AML-193 (cell line): ENCODE measurements around the gene GRAMD4.
"Not testable (repeated sequence)": the region's sequence is repeated elsewhere in the genome, so short reads cannot be mapped to it uniquely, and the experiment has no call there.

ENCODE experiments used
- DNase-seq, 2 experiments: peaks; one replicate each; lab custom pipeline; 2025; lab: John Stamatoyannopoulos, UW

The GRAMD4 gene

DNA sequence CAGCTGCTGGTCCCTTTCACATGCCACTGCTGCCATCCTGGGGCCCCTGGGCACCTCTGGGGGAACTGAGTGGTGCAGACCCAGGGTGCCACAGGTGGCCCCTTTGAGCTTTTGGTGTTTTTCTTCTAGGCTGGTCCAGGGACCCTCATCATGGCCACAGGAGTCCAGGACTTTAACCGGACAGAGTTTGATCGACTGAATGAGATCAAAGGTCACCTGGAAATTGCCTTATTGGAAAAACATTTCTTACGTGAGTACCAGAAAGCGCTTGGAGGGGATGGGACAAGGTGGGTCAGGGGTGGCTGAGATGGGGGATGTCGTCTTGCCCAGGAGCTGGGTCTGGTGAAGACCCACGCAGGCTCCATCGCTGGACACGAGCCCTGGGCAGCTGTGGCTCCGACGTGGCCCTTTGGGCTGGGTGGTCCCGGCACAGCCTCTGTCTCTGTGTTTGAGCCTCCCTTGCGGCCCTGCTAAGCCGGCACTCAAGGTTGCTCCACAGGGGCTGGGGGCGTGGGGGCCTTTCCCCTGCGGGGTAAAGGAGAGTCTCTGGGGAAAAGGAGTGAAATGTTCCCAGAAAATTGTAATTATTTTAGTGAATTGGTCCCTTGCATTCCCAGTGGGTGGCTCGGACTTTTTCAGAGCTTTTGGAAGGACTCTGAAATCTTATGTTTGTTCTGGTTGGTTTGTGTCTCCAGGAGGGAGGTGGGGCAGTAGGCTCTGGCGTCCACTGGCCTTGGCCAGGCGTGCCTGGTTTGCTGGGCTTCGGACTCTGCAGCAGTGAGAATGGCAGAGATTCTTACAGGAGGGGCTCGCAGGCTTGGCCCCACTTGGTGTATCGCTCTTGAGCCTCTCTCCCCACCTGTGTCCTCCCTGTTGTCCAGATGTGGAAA lies 17.8 kb downstream of the GRAMD4 start:
- no peak for DNase-seq

GRCh38 chr22:46638601-46639431 lies 18.6 kb downstream of the GRAMD4 start:
- no peak for DNase-seq

GRCh38 chr22:46639843-46640242 lies 19.7 kb downstream of the GRAMD4 start:
- no peak for DNase-seq

GRCh38 chr22:46640293-46641055 lies 20.3 kb downstream of the GRAMD4 start:
- no peak for DNase-seq

GRCh38 chr22:46641811-46642266 lies 21.7 kb downstream of the GRAMD4 start:
- no peak for DNase-seq

- DNase-seq = not testable (repeated sequence)
Measured at GRCh38 chr22:46642840-46643480, 22.8 kb downstream of the GRAMD4 start.

- no peak for DNase-seq
Measured at GRCh38 chr22:46646531-46647215, 26.5 kb downstream of the GRAMD4 start.

DNA sequence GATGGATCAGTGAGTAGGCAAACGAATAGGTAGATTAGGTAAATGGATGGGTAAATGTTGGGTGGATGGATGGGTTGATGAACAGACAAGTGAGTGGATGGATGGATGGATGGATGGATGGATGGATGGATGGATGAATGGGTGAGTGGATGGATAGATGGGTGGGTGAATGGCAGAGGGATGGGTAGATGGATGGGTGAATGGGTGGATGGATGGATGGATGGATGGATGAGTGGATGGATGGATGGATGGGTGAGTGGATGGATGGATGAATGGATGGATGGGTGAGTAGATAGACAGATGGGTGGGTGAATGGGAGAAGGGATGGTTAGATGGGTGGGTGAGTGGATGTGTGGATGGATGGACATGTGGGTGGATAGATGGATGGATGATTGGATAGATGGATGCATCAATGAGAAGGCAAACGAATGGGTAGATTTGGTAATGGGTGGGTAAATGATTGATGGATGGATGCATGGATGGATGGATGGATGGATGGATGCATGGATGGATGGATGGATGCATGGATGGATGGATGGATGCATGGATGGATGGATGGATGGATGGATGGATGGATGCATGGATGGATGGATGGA lies 28.1 kb downstream of the GRAMD4 start:
- DNase-seq = not testable (repeated sequence)

DNA sequence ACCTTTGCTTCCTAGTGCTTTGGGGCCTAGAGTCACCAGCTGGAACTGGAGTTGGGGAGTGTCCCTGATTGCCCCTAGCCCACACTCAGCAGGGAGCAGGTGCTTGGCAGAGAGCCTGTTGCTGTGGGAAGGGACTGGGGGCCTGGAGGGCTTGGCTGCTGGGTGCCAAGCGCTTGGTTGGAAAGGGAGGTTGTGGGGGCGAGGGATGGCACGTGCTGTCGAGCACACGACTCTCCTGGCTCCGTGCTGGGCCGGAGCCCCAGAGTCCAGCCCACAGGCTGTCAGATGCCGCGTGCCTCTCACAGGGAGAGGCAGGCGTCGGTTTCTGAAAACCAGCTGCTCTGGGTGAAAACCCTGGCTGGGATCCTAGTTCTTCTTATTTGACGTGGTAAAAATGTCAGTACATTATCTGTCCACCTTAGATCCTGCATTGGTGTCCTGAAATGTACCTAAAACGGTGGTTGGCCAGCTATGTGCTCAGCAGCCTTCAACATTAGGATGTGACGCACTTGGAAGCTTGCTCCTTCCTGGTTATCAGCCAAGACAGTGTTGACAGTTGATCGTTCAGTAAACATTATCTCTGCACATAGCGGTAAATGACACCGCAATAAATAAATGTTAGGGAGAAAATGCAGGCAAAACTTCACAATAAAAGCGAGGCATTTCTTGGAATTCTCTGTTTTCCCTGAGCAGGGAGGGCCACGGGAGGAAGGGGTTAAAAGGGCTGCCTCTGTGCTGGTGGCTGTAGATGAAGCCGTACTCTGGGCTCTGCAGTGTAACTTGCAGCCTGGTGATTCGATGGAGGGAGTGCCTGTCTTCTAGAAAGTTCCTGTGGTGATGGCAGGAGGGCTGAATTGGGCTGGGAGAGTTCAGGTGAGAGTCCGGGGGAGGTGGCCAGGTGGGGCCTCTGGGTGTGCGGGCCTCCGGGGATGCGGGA lies 29.2 kb downstream of the GRAMD4 start:
- no peak for DNase-seq

DNA sequence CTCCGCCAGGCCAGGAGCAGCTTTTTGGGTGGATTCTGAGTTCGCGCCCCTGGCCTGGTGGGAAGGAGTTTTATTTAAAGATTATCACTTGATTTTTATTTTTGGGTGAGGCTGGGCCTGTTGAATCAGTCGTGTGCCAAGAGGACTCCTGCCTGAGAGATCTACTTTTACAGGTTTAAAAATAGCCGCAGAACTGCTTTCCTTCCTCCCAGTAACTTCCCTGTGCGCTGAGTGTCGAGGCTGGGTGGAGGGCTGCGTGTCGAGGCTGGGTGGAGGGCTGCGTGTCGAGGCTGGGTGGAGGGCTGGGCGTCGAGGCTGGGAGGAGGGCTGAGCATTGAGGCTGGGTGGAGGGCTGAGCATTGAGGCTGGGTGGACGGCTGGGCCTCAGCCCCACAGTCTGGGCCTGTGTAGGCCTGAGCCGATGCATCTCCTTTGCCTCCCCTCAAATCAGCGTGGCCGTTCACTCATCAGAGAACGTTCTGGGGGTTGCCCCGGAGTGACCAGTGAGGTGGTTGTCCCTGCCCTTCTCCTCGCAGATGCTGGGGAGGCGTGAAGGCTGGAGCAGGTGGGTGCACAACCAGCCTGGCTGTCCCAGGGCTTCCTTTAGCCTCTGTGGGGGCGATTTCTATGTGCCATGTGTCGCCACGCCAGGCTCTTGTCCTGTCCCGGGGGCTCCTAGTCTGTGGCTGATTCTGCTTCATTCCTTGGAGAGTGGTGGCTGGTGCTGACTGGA lies 30.1 kb downstream of the GRAMD4 start:
- DNase-seq = no peak

- DNase-seq = no peak
Measured at GRCh38 chr22:46651316-46651715, 31.1 kb downstream of the GRAMD4 start.

DNA sequence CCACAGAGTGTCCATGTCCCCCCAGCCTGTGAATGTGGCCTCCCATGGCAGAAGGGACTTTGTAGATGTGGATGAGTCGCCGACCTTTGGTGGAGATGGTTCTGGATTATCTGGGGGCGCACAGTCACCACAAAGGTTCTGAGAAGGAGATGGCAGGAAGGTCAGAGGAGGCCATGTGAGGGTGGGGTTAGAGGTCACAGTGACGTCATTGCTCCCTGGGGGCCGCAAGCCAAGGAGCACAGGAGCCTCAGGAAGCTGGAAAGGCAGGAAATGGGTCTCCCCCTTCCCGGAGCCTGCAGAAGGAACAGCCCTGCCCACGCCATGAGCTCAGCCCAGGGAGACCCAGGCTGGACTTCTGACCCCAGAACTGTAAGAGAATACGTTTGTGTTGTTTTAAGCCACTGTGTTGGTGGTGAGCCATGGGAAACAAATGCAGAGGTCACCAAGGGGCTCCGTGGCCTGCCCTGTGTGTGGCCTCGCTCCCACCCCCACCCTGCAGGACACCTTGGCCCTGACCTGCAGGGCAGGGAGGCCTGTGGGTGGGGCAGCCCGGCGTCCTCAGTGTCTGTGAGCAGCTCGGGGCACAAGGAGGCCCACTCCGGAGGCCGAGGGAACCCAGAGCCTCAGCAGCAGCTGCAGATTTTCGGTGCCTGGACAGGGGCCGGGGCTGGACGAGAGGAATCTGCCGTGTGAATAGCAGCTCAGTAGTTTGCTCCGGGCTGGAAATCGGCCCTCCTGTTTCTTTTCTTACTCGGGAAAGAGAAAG lies 32.1 kb downstream of the GRAMD4 start:
- DNase-seq = no peak

GRCh38 chr22:46652847-46653331 lies 32.7 kb downstream of the GRAMD4 start:
- no peak for DNase-seq

DNA sequence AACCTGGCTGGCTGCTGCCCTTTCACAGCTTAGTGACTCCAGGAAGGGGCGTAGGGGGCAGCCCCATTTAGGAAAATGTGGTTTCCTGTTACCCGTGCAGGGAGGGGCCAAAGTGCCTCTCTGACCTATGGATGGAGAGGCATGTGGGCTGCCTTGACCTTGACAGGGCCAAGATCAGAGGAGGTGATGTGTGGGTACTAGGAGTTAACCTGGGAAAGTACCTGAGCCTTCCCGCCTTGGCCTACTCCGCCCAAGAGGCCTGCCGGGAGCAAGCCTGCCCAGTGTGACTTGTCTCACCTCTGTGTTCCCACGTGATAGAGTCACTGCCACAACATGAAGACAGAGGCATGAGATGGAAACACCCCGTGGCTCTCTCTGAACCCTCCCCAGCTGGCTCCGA lies 33.4 kb downstream of the GRAMD4 start:
- no peak for DNase-seq

DNA sequence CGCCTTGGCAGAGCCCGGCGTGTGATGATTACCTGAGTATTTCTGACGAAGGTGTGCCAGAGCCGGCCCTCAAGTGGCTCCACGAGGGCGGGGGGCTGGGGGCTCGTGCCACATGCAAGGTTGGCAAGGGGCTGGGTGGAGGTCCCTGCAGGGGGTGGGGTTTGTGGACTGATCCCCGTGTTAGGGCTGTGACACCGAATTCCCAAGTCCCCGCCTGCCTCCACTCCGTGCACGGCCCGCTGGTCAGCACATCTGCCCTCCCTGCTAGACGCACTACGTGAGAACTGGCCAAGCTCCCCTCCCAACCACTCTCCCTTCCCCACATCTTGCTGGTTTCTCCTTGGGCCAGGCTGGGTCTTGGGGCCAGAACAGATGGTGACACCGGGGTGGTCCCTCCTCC lies 34.2 kb downstream of the GRAMD4 start:
- DNase-seq = no peak

- no peak for DNase-seq
Measured at GRCh38 chr22:46654927-46655595, 34.9 kb downstream of the GRAMD4 start.

DNA sequence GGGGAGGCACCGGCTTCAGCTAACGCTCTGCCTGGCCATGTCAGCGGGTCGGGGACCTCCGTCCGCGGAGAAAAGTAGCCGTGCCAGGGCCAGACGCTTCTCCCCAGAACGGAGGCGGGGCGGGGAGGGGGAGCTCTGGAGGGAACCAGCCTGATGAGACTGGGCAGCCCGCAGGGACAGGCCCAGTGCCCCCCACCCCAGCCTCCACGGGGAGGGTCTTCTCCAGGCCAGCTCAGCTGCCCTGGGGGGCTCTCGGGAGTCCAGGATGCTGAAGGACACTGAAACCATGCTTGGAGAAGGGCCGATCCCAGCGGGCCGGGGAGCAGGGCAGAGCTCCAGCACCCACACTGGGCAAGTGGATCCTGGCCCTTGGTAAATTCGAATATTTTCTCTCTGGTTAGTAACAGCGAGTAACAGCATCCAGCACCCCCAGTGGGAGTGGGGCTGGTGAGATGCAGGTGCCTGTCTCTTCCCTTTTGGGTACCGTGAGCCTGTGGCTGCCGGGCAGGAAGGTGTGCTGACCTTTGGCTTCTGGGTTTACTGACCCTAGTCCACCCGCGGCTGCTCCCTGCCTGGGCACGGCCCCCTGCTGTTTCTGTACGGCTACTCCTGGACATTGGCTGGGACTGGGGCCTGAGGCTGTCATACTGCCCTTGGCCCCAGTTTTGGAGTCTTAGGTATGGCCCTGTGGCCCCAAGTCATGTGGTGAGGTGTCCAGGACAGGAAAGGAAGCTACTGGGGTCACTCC lies 35.8 kb downstream of the GRAMD4 start:
- no peak for DNase-seq
